ENCODE data around the gene RPL39L.

DNA sequence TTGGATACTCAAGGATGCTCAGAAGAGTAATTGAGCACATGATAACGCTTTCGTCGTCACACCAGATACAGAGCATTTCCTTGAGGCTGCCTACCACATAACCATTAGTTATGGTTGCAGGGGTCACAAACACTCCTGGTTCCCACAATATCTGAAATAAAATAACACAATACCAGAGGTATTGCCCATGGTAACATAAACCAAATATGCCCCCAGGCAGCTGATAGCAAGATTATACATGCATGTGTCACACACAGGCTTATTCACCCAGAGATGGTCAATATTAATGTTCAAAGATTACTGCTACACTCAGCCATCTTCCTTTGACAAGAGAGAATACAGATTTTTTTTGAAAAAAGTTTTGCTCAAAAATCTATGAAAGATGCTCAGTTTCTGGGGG is 7.3 kb downstream of the RPL39L start:
- TF ChIP-seq CTCF (IDR thresholded peaks at IDR 0.05) (no peak), POLR2A (IDR thresholded peaks at IDR 0.05) (no peak)

Data from Peyer's patch (tissue), 4 donors.